ENCODE measurements around the gene LMOD2.

Gene LMOD2

GRCh38 chr7:123677061-123677715, 21.5 kb downstream of the LMOD2 start:
- H3K4me3 ChIP-seq (ENCODE audit: low read length), result no peak overlapping the region
- H3K27me3 ChIP-seq (ENCODE audit: control insufficient read depth, insufficient read depth, low read length), result no peaks in the 10 kb centered on the region
- no peaks in the 10 kb centered on the region for H3K4me1 ChIP-seq (ENCODE audit: control insufficient read depth, low read depth, low read length)
- H3K36me3 ChIP-seq (ENCODE audit: control insufficient read depth, low read depth, low read length), result peaks cover 10% of the 10 kb centered on the region
- H3K9me3 ChIP-seq (ENCODE audit: control insufficient read depth, low read depth, low read length), result no peaks in the 10 kb centered on the region
- no peak overlapping the region for H3K27ac ChIP-seq (ENCODE audit: low read length)
- H3K9ac ChIP-seq (ENCODE audit: low read length), result no peak overlapping the region

DNA sequence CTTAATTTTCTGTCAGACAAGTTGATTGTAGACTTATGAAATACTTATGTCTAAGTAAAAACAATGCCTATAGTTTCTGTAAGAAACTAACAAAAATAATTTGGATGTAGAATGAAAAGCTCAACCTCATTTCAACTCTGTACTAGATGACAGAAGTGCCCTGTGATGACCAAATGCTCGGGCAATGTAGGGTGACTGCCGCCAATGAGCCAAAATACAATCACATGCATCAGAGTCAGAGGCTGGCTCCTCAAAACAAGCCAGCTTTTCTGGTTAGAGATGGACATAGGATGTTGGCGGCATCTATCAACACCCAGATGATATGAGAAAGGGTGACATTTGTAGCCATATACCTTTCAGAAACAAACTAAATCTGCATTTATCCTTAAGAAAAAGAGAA, 23.9 kb downstream of the LMOD2 start:
- Histone ChIP-seq H3K4me3 (ENCODE audit: low read length) (no peak overlapping the region), H3K9me3 (ENCODE audit: control insufficient read depth, low read depth, low read length) (no peaks in the 10 kb centered on the region), H3K36me3 (ENCODE audit: control insufficient read depth, low read depth, low read length) (peaks cover 14% of the 10 kb centered on the region), H3K4me1 (ENCODE audit: control insufficient read depth, low read depth, low read length) (no peaks in the 10 kb centered on the region), H3K9ac (ENCODE audit: low read length) (no peak overlapping the region), H3K27me3 (ENCODE audit: control insufficient read depth, insufficient read depth, low read length) (no peaks in the 10 kb centered on the region), H3K27ac (ENCODE audit: low read length) (no peak overlapping the region)

- no peaks in the 10 kb centered on the region for H3K4me1 ChIP-seq (ENCODE audit: control insufficient read depth, low read depth, low read length)
- H3K4me3 ChIP-seq (ENCODE audit: low read length), result no peak overlapping the region
- H3K36me3 ChIP-seq (ENCODE audit: control insufficient read depth, low read depth, low read length), result peaks cover 18% of the 10 kb centered on the region
- H3K9ac ChIP-seq (ENCODE audit: low read length), result no peak overlapping the region
- no peaks in the 10 kb centered on the region for H3K27me3 ChIP-seq (ENCODE audit: control insufficient read depth, insufficient read depth, low read length)
- no peak overlapping the region for H3K27ac ChIP-seq (ENCODE audit: low read length)
- H3K9me3 ChIP-seq (ENCODE audit: control insufficient read depth, low read depth, low read length), result no peaks in the 10 kb centered on the region
These were observed 24.9 kb downstream of the LMOD2 start for GRCh38 chr7:123680580-123680979.

DNA sequence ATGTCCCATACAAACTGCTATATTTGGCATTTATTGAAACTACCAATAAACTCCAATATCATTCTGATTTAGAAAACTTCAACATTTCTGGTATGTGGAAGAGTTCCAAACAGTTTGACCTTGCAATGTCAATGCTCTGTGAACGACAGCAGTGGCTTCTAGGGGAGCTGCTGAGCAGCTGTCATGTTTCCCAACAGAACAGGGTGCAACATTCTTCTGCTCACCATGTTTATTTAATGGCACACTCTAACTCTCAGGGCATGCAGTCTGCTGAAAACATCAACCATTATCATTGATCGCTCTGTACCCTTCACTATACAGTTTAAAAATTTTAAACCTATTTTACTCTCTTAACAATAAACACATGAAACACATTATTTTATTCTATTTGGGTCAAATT, 25.9 kb downstream of the LMOD2 start:
- H3K9ac ChIP-seq (ENCODE audit: low read length), result no peak overlapping the region
- peaks cover 18% of the 10 kb centered on the region for H3K36me3 ChIP-seq (ENCODE audit: control insufficient read depth, low read depth, low read length)
- H3K27ac ChIP-seq (ENCODE audit: low read length), result no peak overlapping the region
- no peak overlapping the region for H3K4me3 ChIP-seq (ENCODE audit: low read length)
- H3K27me3 ChIP-seq (ENCODE audit: control insufficient read depth, insufficient read depth, low read length), result no peaks in the 10 kb centered on the region
- no peaks in the 10 kb centered on the region for H3K9me3 ChIP-seq (ENCODE audit: control insufficient read depth, low read depth, low read length)
- no peaks in the 10 kb centered on the region for H3K4me1 ChIP-seq (ENCODE audit: control insufficient read depth, low read depth, low read length)

DNA sequence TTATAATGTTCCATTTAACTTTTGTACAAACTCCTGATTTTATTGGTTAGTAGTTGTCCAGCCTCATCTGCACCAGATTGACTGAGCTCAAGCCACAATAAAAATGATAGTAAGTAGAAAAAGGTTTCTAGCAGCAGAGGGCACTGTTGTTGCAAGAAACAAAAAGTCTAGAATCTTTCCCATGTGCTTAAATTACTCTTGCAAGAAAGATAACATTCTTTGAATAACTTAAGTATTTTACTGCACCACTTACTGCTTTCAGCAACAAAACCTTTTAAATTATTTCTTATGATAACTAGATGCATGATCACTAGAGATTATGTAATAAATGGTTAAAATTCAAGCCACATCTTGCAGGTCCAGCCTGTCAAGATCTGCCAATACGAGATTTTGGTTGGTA, 27.0 kb downstream of the LMOD2 start:
- H3K9me3 ChIP-seq (ENCODE audit: control insufficient read depth, low read depth, low read length), result no peaks in the 10 kb centered on the region
- H3K36me3 ChIP-seq (ENCODE audit: control insufficient read depth, low read depth, low read length), result peaks cover 20% of the 10 kb centered on the region
- H3K4me3 ChIP-seq (ENCODE audit: low read length), result no peak overlapping the region
- H3K27me3 ChIP-seq (ENCODE audit: control insufficient read depth, insufficient read depth, low read length), result no peaks in the 10 kb centered on the region
- no peak overlapping the region for H3K27ac ChIP-seq (ENCODE audit: low read length)
- no peaks in the 10 kb centered on the region for H3K4me1 ChIP-seq (ENCODE audit: control insufficient read depth, low read depth, low read length)
- H3K9ac ChIP-seq (ENCODE audit: low read length), result no peak overlapping the region

DNA sequence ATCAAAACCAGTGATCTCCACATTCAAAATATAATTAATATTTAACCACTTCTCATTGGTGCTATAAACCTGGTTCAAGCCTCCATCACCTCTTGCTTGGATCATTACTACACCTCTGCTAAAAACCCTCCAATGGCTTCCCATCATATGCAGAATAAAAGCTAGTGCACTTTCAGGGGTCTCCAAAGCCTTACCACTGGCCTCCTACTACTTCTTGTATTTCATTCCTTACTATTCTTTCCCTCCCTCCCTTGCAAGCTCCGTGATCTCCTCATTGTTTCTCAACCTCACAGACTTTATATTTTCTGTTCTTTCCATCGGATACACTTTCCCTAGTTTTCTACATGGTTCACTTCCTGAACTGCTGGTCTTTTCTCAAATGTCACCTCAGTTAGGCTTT, 31.5 kb downstream of the LMOD2 start:
- Histone ChIP-seq H3K27ac (ENCODE audit: low read length) (no peak overlapping the region), H3K36me3 (ENCODE audit: control insufficient read depth, low read depth, low read length) (peaks cover 31% of the 10 kb centered on the region), H3K4me3 (ENCODE audit: low read length) (no peak overlapping the region), H3K27me3 (ENCODE audit: control insufficient read depth, insufficient read depth, low read length) (no peaks in the 10 kb centered on the region), H3K4me1 (ENCODE audit: control insufficient read depth, low read depth, low read length) (peaks cover 6% of the 10 kb centered on the region), H3K9ac (ENCODE audit: low read length) (no peak overlapping the region), H3K9me3 (ENCODE audit: control insufficient read depth, low read depth, low read length) (no peaks in the 10 kb centered on the region)

DNA sequence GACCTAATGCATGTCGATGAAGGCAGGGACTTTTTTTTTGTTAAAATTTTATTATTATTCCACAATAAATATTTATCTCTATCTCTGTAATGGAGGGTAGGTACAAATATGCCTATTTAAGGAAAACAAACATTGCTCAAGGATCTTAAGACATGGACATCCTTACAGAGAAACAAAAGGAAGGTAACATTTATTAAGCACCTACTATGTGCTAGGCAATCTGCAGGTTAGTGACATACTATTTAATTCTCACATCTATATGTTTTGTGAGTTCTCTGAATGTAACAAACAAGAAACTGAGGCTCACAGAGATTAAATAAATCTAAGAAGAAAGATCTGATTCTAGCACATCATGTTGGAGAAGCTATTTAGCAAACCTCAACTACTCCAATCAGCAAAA, 32.1 kb downstream of the LMOD2 start:
- no peak overlapping the region for H3K27ac ChIP-seq (ENCODE audit: low read length)
- no peaks in the 10 kb centered on the region for H3K27me3 ChIP-seq (ENCODE audit: control insufficient read depth, insufficient read depth, low read length)
- peaks cover 7% of the 10 kb centered on the region for H3K4me1 ChIP-seq (ENCODE audit: control insufficient read depth, low read depth, low read length)
- no peak overlapping the region for H3K9ac ChIP-seq (ENCODE audit: low read length)
- H3K4me3 ChIP-seq (ENCODE audit: low read length), result no peak overlapping the region
- no peaks in the 10 kb centered on the region for H3K9me3 ChIP-seq (ENCODE audit: control insufficient read depth, low read depth, low read length)
- H3K36me3 ChIP-seq (ENCODE audit: control insufficient read depth, low read depth, low read length), result peaks cover 30% of the 10 kb centered on the region

DNA sequence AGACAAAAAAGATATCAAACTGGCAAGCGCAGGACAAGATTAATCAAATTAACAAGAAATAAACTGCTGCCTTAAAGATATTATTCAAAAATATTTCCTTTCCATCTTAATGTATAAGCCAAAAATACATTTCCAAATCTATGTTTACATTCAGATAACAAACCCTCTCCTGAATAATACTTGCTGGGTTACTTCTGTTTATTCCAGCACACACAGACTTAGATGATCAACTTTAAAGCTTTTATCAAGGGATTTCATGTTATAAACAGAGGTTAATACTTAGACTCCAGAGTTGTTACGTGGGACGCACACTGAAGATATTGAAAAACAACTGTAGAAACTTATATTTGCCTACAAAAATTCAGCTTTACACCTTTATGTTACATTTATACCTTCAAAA, 33.6 kb downstream of the LMOD2 start:
- no peak overlapping the region for H3K4me3 ChIP-seq (ENCODE audit: low read length)
- H3K36me3 ChIP-seq (ENCODE audit: control insufficient read depth, low read depth, low read length), result peaks cover 27% of the 10 kb centered on the region
- peaks cover 9% of the 10 kb centered on the region for H3K4me1 ChIP-seq (ENCODE audit: control insufficient read depth, low read depth, low read length)
- H3K27ac ChIP-seq (ENCODE audit: low read length), result no peak overlapping the region
- no peaks in the 10 kb centered on the region for H3K9me3 ChIP-seq (ENCODE audit: control insufficient read depth, low read depth, low read length)
- no peak overlapping the region for H3K9ac ChIP-seq (ENCODE audit: low read length)
- H3K27me3 ChIP-seq (ENCODE audit: control insufficient read depth, insufficient read depth, low read length), result no peaks in the 10 kb centered on the region

- no peaks in the 10 kb centered on the region for H3K9me3 ChIP-seq (ENCODE audit: control insufficient read depth, low read depth, low read length)
- H3K27me3 ChIP-seq (ENCODE audit: control insufficient read depth, insufficient read depth, low read length), result no peaks in the 10 kb centered on the region
- peaks cover 29% of the 10 kb centered on the region for H3K36me3 ChIP-seq (ENCODE audit: control insufficient read depth, low read depth, low read length)
- peaks cover 9% of the 10 kb centered on the region for H3K4me1 ChIP-seq (ENCODE audit: control insufficient read depth, low read depth, low read length)
- H3K4me3 ChIP-seq (ENCODE audit: low read length), result no peak overlapping the region
- no peak overlapping the region for H3K27ac ChIP-seq (ENCODE audit: low read length)
- no peak overlapping the region for H3K9ac ChIP-seq (ENCODE audit: low read length)
These were observed 34.9 kb downstream of the LMOD2 start for GRCh38 chr7:123690550-123690949.

DNA sequence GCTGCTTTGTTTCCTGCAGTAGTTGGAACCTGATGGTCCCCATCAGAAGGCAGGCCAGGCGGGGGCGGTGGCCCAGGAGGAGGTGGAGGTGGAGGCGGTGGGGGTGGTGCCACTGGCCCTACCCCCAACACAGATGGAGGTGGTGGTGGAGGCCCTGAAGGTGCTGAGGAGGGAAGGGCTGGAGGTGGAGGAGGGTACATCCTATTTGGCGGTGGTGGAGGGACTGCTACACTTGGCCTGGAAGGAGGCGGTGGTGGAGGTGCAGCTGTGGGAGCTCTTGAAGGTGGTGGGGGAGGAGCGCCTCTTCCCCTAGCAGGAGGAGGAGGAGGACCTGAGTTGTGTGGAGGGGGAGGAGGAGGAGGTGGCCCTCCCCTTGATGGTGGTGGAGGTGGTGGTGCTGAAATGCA, 36.8 kb downstream of the LMOD2 start:
- Histone ChIP-seq H3K4me3 (ENCODE audit: low read length) (no peak overlapping the region), H3K27ac (ENCODE audit: low read length) (no peak overlapping the region), H3K4me1 (ENCODE audit: control insufficient read depth, low read depth, low read length) (peaks cover 9% of the 10 kb centered on the region), H3K36me3 (ENCODE audit: control insufficient read depth, low read depth, low read length) (peaks cover 40% of the 10 kb centered on the region), H3K27me3 (ENCODE audit: control insufficient read depth, insufficient read depth, low read length) (no peaks in the 10 kb centered on the region), H3K9ac (ENCODE audit: low read length) (no peak overlapping the region), H3K9me3 (ENCODE audit: control insufficient read depth, low read depth, low read length) (no peaks in the 10 kb centered on the region)

- Histone ChIP-seq H3K36me3 (ENCODE audit: control insufficient read depth, low read depth, low read length) (peaks cover 30% of the 10 kb centered on the region), H3K27ac (ENCODE audit: low read length) (no peak overlapping the region), H3K9ac (ENCODE audit: low read length) (no peak overlapping the region), H3K4me3 (ENCODE audit: low read length) (no peak overlapping the region), H3K4me1 (ENCODE audit: control insufficient read depth, low read depth, low read length) (peaks cover 9% of the 10 kb centered on the region), H3K27me3 (ENCODE audit: control insufficient read depth, insufficient read depth, low read length) (no peaks in the 10 kb centered on the region), H3K9me3 (ENCODE audit: control insufficient read depth, low read depth, low read length) (no peaks in the 10 kb centered on the region)
These were observed 40.4 kb downstream of the LMOD2 start for GRCh38 chr7:123695944-123696677.

Data from iPS-18a (cell line).